ENCODE measurements around the gene ING2. TPM values are rescaled to one million over a fixed set of nuclear protein-coding genes. Genes with fewer than 3 reads are reported as not detected.
"Not testable (repeated sequence)": the region's sequence is repeated elsewhere in the genome, so short reads cannot be mapped to it uniquely, and the experiment has no call there.

The ING2 gene
- total RNA-seq, 4 donors from 2014 or later, result 9.2 to 13.3 (median 11.0) TPM

GRCh38 chr4:183544109-183544508, 39.3 kb downstream of the ING2 start:
- WGBS, 2 donors, result 75 to 83% methylated on average over 5 of the region's 5 CpGs
- intact Hi-C loops (cut with DNase I; ENCODE audit: low total_unique reads), result no loop called here
- no peak for TF ChIP-seq POLR2A (IDR thresholded peaks at IDR 0.05)
- TF ChIP-seq CTCF (IDR thresholded peaks at IDR 0.05), result no peak
- no peak for DNase-seq (ENCODE audit: low spot score in 2 of 2)
- H3K4me3 ChIP-seq (ENCODE audit: low read depth, poor library complexity, severe bottlenecking), result no peak overlapping the region

- TF ChIP-seq POLR2A (IDR thresholded peaks at IDR 0.05), result no peak
- TF ChIP-seq CTCF (IDR thresholded peaks at IDR 0.05), result no peak
- peak in 1 of 2 donors; percentile 32 for DNase-seq (ENCODE audit: low spot score in 2 of 2)
- WGBS, 2 donors, result 93 to 96% methylated on average over 6 of the region's 6 CpGs
- H3K4me3 ChIP-seq (ENCODE audit: low read depth, poor library complexity, severe bottlenecking), result no peak overlapping the region
- intact Hi-C loops (cut with DNase I; ENCODE audit: low total_unique reads), result no loop called here
Observed at GRCh38 chr4:183546376-183546775, 41.5 kb downstream of the ING2 start.

GRCh38 chr4:183548306-183548705, 43.4 kb downstream of the ING2 start:
- TF ChIP-seq POLR2A (IDR thresholded peaks at IDR 0.05) (no peak), CTCF (IDR thresholded peaks at IDR 0.05) (no peak)
- WGBS, 2 donors, result 70 to 76% methylated on average over 3 of the region's 3 CpGs
- no peak for DNase-seq (ENCODE audit: low spot score in 2 of 2)
- H3K4me3 ChIP-seq (ENCODE audit: low read depth, poor library complexity, severe bottlenecking), result no peak overlapping the region
- intact Hi-C loops (cut with DNase I; ENCODE audit: low total_unique reads), result no loop called here

GRCh38 chr4:183550345-183551093, 45.7 kb downstream of the ING2 start:
- no peak overlapping the region for H3K4me3 ChIP-seq (ENCODE audit: low read depth, poor library complexity, severe bottlenecking)
- intact Hi-C loops (cut with DNase I; ENCODE audit: low total_unique reads), result no loop called here
- WGBS, 2 donors, result 81 to 88% methylated on average over 5 of the region's 5 CpGs
- no peak for DNase-seq (ENCODE audit: low spot score in 2 of 2)
- TF ChIP-seq POLR2A (IDR thresholded peaks at IDR 0.05) (no peak), CTCF (IDR thresholded peaks at IDR 0.05) (no peak)

- no peak overlapping the region for H3K4me3 ChIP-seq (ENCODE audit: low read depth, poor library complexity, severe bottlenecking)
- intact Hi-C loops (cut with DNase I; ENCODE audit: low total_unique reads), result no loop called here
- TF ChIP-seq POLR2A (IDR thresholded peaks at IDR 0.05), result no peak
- TF ChIP-seq CTCF (IDR thresholded peaks at IDR 0.05), result no peak
- 81 to 83% methylated on average over 18 of the region's 18 CpGs for WGBS, 2 donors
- peak in 1 of 2 donors; percentile 48 for DNase-seq (ENCODE audit: low spot score in 2 of 2)
Observed at GRCh38 chr4:183552274-183553146, 47.7 kb downstream of the ING2 start.

GRCh38 chr4:183553147-183553478, 48.3 kb downstream of the ING2 start:
- H3K4me3 ChIP-seq (ENCODE audit: low read depth, poor library complexity, severe bottlenecking); intact Hi-C loops (cut with DNase I; ENCODE audit: low total_unique reads); DNase-seq (ENCODE audit: low spot score in 2 of 2): not testable (repeated sequence)
- no CpG with 5 or more reads among the region's 1 CpG for WGBS, 2 donors
